GM12872 (cell line): Measurements from ENCODE around the gene ZP1.

Experiments
- TF ChIP-seq, protein P1 (sequence below): IDR thresholded peaks from 3 replicates; pipeline ENCODE4 v1.5.1; 2011; ENCODE audit warnings: low read depth, mild to moderate bottlenecking, low read length, moderate library complexity; ENCODE audit not compliant: insufficient read depth

ZP1 gene

GRCh38 chr11:60924110-60924905, 57.0 kb downstream of the ZP1 start, which contains the start of gene TMEM132A:
TSS of gene TMEM132A (plus strand) at chr11:60924460. CDS start at chr11:60924634, 174 bp downstream.
- TF ChIP-seq, protein P1, sequence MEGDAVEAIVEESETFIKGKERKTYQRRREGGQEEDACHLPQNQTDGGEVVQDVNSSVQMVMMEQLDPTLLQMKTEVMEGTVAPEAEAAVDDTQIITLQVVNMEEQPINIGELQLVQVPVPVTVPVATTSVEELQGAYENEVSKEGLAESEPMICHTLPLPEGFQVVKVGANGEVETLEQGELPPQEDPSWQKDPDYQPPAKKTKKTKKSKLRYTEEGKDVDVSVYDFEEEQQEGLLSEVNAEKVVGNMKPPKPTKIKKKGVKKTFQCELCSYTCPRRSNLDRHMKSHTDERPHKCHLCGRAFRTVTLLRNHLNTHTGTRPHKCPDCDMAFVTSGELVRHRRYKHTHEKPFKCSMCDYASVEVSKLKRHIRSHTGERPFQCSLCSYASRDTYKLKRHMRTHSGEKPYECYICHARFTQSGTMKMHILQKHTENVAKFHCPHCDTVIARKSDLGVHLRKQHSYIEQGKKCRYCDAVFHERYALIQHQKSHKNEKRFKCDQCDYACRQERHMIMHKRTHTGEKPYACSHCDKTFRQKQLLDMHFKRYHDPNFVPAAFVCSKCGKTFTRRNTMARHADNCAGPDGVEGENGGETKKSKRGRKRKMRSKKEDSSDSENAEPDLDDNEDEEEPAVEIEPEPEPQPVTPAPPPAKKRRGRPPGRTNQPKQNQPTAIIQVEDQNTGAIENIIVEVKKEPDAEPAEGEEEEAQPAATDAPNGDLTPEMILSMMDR: no peak
